Measurements from ENCODE around the gene JAG2.

GRCh38 chr14:105148604-105149145, 19.9 kb downstream of the JAG2 start:
- TF ChIP-seq CTCF (IDR thresholded peaks at IDR 0.05; ENCODE audit: insufficient read depth, low read length) (no peak), REST (IDR thresholded peaks at IDR 0.05; ENCODE audit: insufficient replicate concordance, low read depth) (no peak), SPI1 (IDR thresholded peaks at IDR 0.05; ENCODE audit: borderline replicate concordance, low read depth) (no peak)

All from HL-60 (cell line).